Sigmoid colon (tissue), 7 donors: ENCODE measurements around the gene VEZF1. TPM values are rescaled to one million over a fixed set of nuclear protein-coding genes. Genes with fewer than 3 reads are reported as not detected.

Experiments used
- DNase-seq: peaks from one replicate; pipeline ENCODE4 v3.0.0-alpha.2; 2019
- H3K27ac ChIP-seq, 4 donors: fragments of 200-600 bp; sonication (generic); one replicate each; pipeline ENCODE4 v1.5.1; 2016 to 2019; ENCODE audit warnings: mild to moderate bottlenecking in 1 of 4
- H3K27me3 ChIP-seq, 3 donors: fragments of 200-600 bp; sonication (generic); one replicate each; pipeline ENCODE4 v1.5.1; 2019; ENCODE audit warnings: mild to moderate bottlenecking in 1 of 3
- H3K36me3 ChIP-seq, 4 donors: fragments of 200-600 bp; sonication (generic); one replicate each; pipeline ENCODE4 v1.5.1; 2016 to 2019
- H3K4me1 ChIP-seq, 4 donors: fragments of 200-600 bp; sonication (generic); one replicate each; pipeline ENCODE4 v1.5.1; 2017 to 2019
- H3K4me3 ChIP-seq, 4 donors: fragments of 200-600 bp; sonication (generic); one replicate each; pipeline ENCODE4 v1.5.1; 2017 to 2019; ENCODE audit warnings: mild to moderate bottlenecking in 2 of 4, moderate library complexity in 1 of 4
- H3K9me3 ChIP-seq, 4 donors: fragments of 200-600 bp in 3 of 4; sonication (generic) in 3 of 4; one replicate each; pipeline versions ENCODE4 v1.5.1 to v1.6.1; 2013 to 2019
- CTCF ChIP-seq, 4 experiments: fragments of 450-650 bp in 3 of 4; fragments of 200-600 bp in 1 of 4; IDR thresholded peaks; one replicate each; pipeline ENCODE4 v1.5.1; 2016 to 2019; ENCODE audit warnings: antibody characterized with exemption in 4 of 4, mild to moderate bottlenecking in 3 of 4, moderate library complexity in 2 of 4
- EP300 ChIP-seq, 4 donors: sonication (generic); formaldehyde crosslinking; IDR thresholded peaks; one replicate each; pipeline ENCODE4 v1.6.1; 2017; ENCODE audit warnings: antibody characterized with exemption in 4 of 4
- POLR2A ChIP-seq, 2 donors: fragments of 450-650 bp; IDR thresholded peaks; one replicate each; pipeline ENCODE4 v1.6.1; 2016; ENCODE audit warnings: antibody characterized with exemption in 2 of 2, mild to moderate bottlenecking in 2 of 2, moderate library complexity in 2 of 2
- POLR2AphosphoS5 ChIP-seq, 4 donors: sonication (generic); formaldehyde crosslinking; IDR thresholded peaks; one replicate each; pipeline ENCODE4 v1.6.1; 2017; ENCODE audit warnings: antibody characterized with exemption in 4 of 4
- WGBS, 2 donors: extraction: QIAGEN DNeasy Blood & Tissue Kit; methylation state at CpG; one replicate each; pipeline ENCODE4 v1.1.7; 2013; 5-methylcytosine and 5-hydroxymethylcytosine counted together
- intact Hi-C: fragments of 100-400 bp; cut with DNase I; formaldehyde crosslinking; loops from one replicate; pipeline ENCODE4 v1.15.1; 2023
- polyA plus RNA-seq, 3 donors: library from polyadenylated mRNA; stranded (reverse); fragments of 200-250 nt; gene quantifications; one replicate each; pipeline ENCODE4 v1.2.3, GENCODE V29; 2013
- total RNA-seq, 4 donors: library from RNA; depleted of rRNA; stranded (reverse); fragments of >200 nt; gene quantifications; one replicate each; pipeline ENCODE4 v1.1.0, GENCODE V29; 2016
- donor health status: healthy with polysubstance abuse.
- donor health status: Bipolar disorder and iron deficiency.
- donor health status: healthy.

Gene VEZF1
- total and polyA plus RNA-seq, 7 donors: 17.8 to 120 (median 99.8) TPM

GRCh38 chr17:57929386-57929785 is 58.7 kb downstream of the VEZF1 start:
- no peaks in the 10 kb centered on the region for H3K9me3 ChIP-seq
- TF ChIP-seq CTCF (IDR thresholded peaks at IDR 0.05) (no peak), EP300 (IDR thresholded peaks at IDR 0.05) (no peak), POLR2A (IDR thresholded peaks at IDR 0.05) (no peak), POLR2AphosphoS5 (IDR thresholded peaks at IDR 0.05) (no peak)
- 64 to 67% methylated on average over 4 of the region's 4 CpGs for WGBS, 2 donors
- H3K27ac ChIP-seq: peak overlapping the region; percentile 97 to 100 (median 99)
- H3K36me3 ChIP-seq: no peaks in the 10 kb centered on the region
- no peak overlapping the region for H3K4me3 ChIP-seq
- peaks cover 0 to 100% (median 96%) of the 10 kb centered on the region in 4 donors for H3K4me1 ChIP-seq
- no peak for DNase-seq
- no peaks in the 10 kb centered on the region for H3K27me3 ChIP-seq
- intact Hi-C loops: no loop called here

- Histone ChIP-seq H3K4me1 (peaks cover 0 to 100% (median 95%) of the 10 kb centered on the region in 4 donors), H3K27ac (peak overlapping the region; percentile 97 to 100 (median 99)), H3K4me3 (no peak overlapping the region), H3K9me3 (no peaks in the 10 kb centered on the region), H3K36me3 (no peaks in the 10 kb centered on the region), H3K27me3 (no peaks in the 10 kb centered on the region)
- DNase-seq: no peak
- intact Hi-C loops: no loop called here
- WGBS, 2 donors: 75% methylated on average over 5 of the region's 5 CpGs
- TF ChIP-seq POLR2AphosphoS5 (IDR thresholded peaks at IDR 0.05) (no peak), EP300 (IDR thresholded peaks at IDR 0.05) (no peak), POLR2A (IDR thresholded peaks at IDR 0.05) (no peak), CTCF (IDR thresholded peaks at IDR 0.05) (no peak)
These were observed 59.1 kb downstream of the VEZF1 start for GRCh38 chr17:57928928-57929327.

- no peak for DNase-seq
- H3K27ac ChIP-seq: peak overlapping the region; percentile 97 to 100 (median 99)
- TF ChIP-seq CTCF (IDR thresholded peaks at IDR 0.05) (no peak), EP300 (IDR thresholded peaks at IDR 0.05) (no peak), POLR2A (IDR thresholded peaks at IDR 0.05) (no peak), POLR2AphosphoS5 (IDR thresholded peaks at IDR 0.05) (no peak)
- intact Hi-C loops: no loop called here
- no peaks in the 10 kb centered on the region for H3K27me3 ChIP-seq
- H3K4me3 ChIP-seq: no peak overlapping the region
- H3K9me3 ChIP-seq: no peaks in the 10 kb centered on the region
- 20 to 54% methylated on average over 5 of the region's 5 CpGs for WGBS, 2 donors
- H3K4me1 ChIP-seq: peaks cover 0 to 99% (median 92%) of the 10 kb centered on the region in 4 donors
- no peaks in the 10 kb centered on the region for H3K36me3 ChIP-seq
These were observed 60.9 kb downstream of the VEZF1 start for GRCh38 chr17:57927048-57927723.

GRCh38 chr17:57926723-57927047 is 61.4 kb downstream of the VEZF1 start:
- no peaks in the 10 kb centered on the region for H3K36me3 ChIP-seq
- H3K9me3 ChIP-seq: no peaks in the 10 kb centered on the region
- intact Hi-C loops: no loop called here
- H3K4me1 ChIP-seq: peaks cover 0 to 99% (median 92%) of the 10 kb centered on the region in 4 donors
- H3K27ac ChIP-seq: peak overlapping the region; percentile 97 to 100 (median 99)
- no peaks in the 10 kb centered on the region for H3K27me3 ChIP-seq
- 47 to 50% methylated on average over 7 of the region's 7 CpGs for WGBS, 2 donors
- TF ChIP-seq EP300 (IDR thresholded peaks at IDR 0.05) (no peak), CTCF (IDR thresholded peaks at IDR 0.05) (no peak), POLR2A (IDR thresholded peaks at IDR 0.05) (no peak), POLR2AphosphoS5 (IDR thresholded peaks at IDR 0.05) (no peak)
- no peak overlapping the region for H3K4me3 ChIP-seq
- no peak for DNase-seq
